ENCODE data around the gene LGALS4. TPM values are rescaled to one million over a fixed set of nuclear protein-coding genes. Genes with fewer than 3 reads are reported as not detected.
"Not testable (repeated sequence)": the region's sequence is repeated elsewhere in the genome, so short reads cannot be mapped to it uniquely, and the experiment has no call there.

LGALS4 gene, protein sequence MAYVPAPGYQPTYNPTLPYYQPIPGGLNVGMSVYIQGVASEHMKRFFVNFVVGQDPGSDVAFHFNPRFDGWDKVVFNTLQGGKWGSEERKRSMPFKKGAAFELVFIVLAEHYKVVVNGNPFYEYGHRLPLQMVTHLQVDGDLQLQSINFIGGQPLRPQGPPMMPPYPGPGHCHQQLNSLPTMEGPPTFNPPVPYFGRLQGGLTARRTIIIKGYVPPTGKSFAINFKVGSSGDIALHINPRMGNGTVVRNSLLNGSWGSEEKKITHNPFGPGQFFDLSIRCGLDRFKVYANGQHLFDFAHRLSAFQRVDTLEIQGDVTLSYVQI
- total RNA-seq: 1 to 10 TPM; 3.8 to 4.0 TPM

- Mint-ChIP-seq H3K27ac (no peak within 1 kb of the TSS), H3K36me3 (peaks cover 7% of the 10 kb centered on the region), H3K4me1 (no peaks in the 10 kb centered on the region), H3K27me3 (no peaks in the 10 kb centered on the region), H3K9me3 (no peaks in the 10 kb centered on the region), H3K4me3 (no peak within 1 kb of the TSS)
- ATAC-seq (ENCODE audit: low read depth): no peak
- POLR2A ChIA-PET: interaction anchor here (0.6 to 2.8 kb wide), 2 partner anchors 10 to 19 kb away, joined by 3 to 7 read pairs; partner anchors contain the start of gene ECH1
- DNase-seq: no peak
Observed at GRCh38 chr19:38812841-38813320, at the start of gene LGALS4. Gene LGALS4, minus strand, starts transcription at chr19:38812945. Its CDS starts 59 bp downstream, at chr19:38812886.

DNA sequence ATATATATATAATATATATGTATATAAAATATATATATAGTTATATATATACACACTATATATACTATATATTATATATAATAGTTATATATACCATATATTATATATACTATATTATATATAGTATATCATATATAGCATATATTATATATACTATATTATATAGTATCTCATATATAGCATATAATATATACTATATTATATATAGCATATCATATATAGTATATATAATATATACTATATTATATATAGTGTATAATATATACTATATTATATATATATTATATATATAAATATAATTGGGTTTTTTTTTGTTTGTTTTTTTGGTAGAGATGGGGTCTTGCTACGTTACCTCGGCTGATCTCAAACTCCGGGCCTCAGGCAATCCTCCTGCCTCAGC, 48.6 kb upstream of the LGALS4 start:
- no peak for ATAC-seq (ENCODE audit: low read depth)
- H3K4me1 Mint-ChIP-seq: peaks cover 48% of the 10 kb centered on the region

DNA sequence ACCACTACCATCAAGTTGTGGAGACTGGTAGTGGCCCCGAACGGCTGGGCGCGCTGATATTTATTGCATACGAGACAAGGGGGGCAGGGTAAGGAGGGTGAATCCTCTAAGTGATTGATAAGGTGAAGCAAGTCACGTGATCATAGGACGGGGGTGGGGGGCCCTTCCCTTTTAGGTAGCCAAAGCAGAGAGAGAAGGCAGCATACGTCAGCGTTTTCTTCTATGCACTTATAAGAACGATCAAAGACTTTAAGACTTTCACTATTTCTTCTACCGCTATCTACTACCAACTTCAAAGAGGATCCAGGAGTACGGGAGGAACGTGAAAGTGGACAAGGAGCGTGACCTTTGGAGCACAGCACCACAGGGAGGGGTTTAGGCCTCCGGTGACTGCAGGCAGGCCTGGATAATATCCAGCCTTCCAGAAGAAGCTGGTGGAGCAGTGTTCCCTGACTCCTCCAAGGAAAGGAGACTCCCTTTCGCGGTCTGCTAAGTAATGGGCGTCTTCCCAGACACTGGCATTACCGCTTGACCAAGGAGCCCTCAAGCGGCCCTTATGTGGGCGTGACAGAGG, 47.0 kb upstream of the LGALS4 start:
- H3K36me3 Mint-ChIP-seq; ATAC-seq (ENCODE audit: low read depth); H3K4me3 Mint-ChIP-seq; H3K27me3 Mint-ChIP-seq; H3K9me3 Mint-ChIP-seq; DNase-seq; H3K27ac Mint-ChIP-seq: not testable (repeated sequence)
- peaks cover 34% of the 10 kb centered on the region for H3K4me1 Mint-ChIP-seq
- POLR2A ChIA-PET: interaction anchor here (11.9 kb wide), 1 partner anchor 9 kb away, joined by 161 read pairs; the partner anchor contains the start of gene HNRNPL

More for the DNA sequence above, 48.6 kb upstream of the LGALS4 start:
- Mint-ChIP-seq H3K9me3 (no peaks in the 10 kb centered on the region), H3K27ac (no peak overlapping the region), H3K27me3 (no peaks in the 10 kb centered on the region), H3K4me3 (no peak overlapping the region), H3K36me3 (peaks cover 20% of the 10 kb centered on the region)
- DNase-seq: no peak
- POLR2A ChIA-PET: interaction anchor here (1.2 to 11.9 kb wide), 2 partner anchors 11 to 19 kb away, joined by 7 to 161 read pairs; partner anchors contain the start of gene HNRNPL

- no peaks in the 10 kb centered on the region for H3K9me3 Mint-ChIP-seq
- peak overlapping the region; percentile 91 for H3K27ac Mint-ChIP-seq
- H3K27me3 Mint-ChIP-seq: no peaks in the 10 kb centered on the region
- H3K4me1 Mint-ChIP-seq: peaks cover 35% of the 10 kb centered on the region
- peaks cover 3% of the 10 kb centered on the region for H3K36me3 Mint-ChIP-seq
- DNase-seq: no peak
- ATAC-seq (ENCODE audit: low read depth): no peak
- POLR2A ChIA-PET: interaction anchor here (1.0 to 2.0 kb wide), 7 partner anchors 8 to 549 kb away, joined by 3 to 9 read pairs (median 6); partner anchors contain the start of genes ACTN4 and RINL
- peak overlapping the region; percentile 84 for H3K4me3 Mint-ChIP-seq
Observed at GRCh38 chr19:38856813-38857212, 44.1 kb upstream of the LGALS4 start.

GRCh38 chr19:38855751-38856150, 43.0 kb upstream of the LGALS4 start:
- H3K4me3 Mint-ChIP-seq; DNase-seq; H3K27me3 Mint-ChIP-seq; H3K9me3 Mint-ChIP-seq; H3K27ac Mint-ChIP-seq; POLR2A ChIA-PET; ATAC-seq (ENCODE audit: low read depth); H3K36me3 Mint-ChIP-seq: not testable (repeated sequence)
- H3K4me1 Mint-ChIP-seq: peaks cover 39% of the 10 kb centered on the region

- H3K27ac Mint-ChIP-seq; ATAC-seq (ENCODE audit: low read depth); H3K36me3 Mint-ChIP-seq; POLR2A ChIA-PET; H3K4me3 Mint-ChIP-seq; H3K27me3 Mint-ChIP-seq; DNase-seq; H3K9me3 Mint-ChIP-seq: not testable (repeated sequence)
- H3K4me1 Mint-ChIP-seq: peaks cover 38% of the 10 kb centered on the region
Observed at GRCh38 chr19:38854961-38855360, 42.2 kb upstream of the LGALS4 start.

DNA sequence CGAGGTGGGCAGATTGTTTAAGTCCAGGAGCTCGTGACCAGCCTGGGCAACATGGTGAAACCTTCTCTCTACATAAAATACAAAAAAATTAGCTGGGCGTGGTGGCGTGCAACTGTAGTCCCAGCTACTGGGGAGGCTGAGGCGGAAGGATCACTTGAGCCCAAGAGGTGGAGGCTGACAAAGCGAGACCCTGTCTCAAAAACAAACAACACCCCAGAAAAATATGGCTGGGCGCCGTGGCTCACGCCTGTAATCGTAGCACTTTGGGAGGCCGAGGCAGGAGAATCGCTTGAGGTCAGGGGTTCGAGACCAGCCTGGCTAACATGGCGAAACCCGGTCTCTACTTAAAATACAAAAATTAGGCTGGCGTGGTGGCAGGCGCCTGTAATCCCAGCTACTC, 40.5 kb upstream of the LGALS4 start:
- POLR2A ChIA-PET: interaction anchor here (0.8 to 7.3 kb wide), 5 partner anchors 9 to 118 kb away, joined by 5 to 161 read pairs (median 20); partner anchors contain the start of gene RINL
- ATAC-seq (ENCODE audit: low read depth): no peak
- peak overlapping the region; percentile 88 for H3K4me3 Mint-ChIP-seq

GRCh38 chr19:38852231-38853044, 39.7 kb upstream of the LGALS4 start:
- no peaks in the 10 kb centered on the region for H3K9me3 Mint-ChIP-seq
- peaks cover 41% of the 10 kb centered on the region for H3K4me1 Mint-ChIP-seq
- H3K27ac Mint-ChIP-seq: peak overlapping the region; percentile 90
- H3K4me3 Mint-ChIP-seq: peak overlapping the region; percentile 88
- H3K27me3 Mint-ChIP-seq: no peaks in the 10 kb centered on the region
- peaks cover 19% of the 10 kb centered on the region for H3K36me3 Mint-ChIP-seq
- ATAC-seq (ENCODE audit: low read depth): no peak
- DNase-seq: peak; percentile 69
- POLR2A ChIA-PET: interaction anchor here (0.8 to 7.3 kb wide), 8 partner anchors 8 to 118 kb away, joined by 4 to 161 read pairs (median 5); partner anchors contain the start of genes MRPS12, NFKBIB, RINL and SARS2

More for the DNA sequence above, 40.5 kb upstream of the LGALS4 start:
- DNase-seq: no peak
- H3K27me3 Mint-ChIP-seq: no peaks in the 10 kb centered on the region
- peak overlapping the region; percentile 90 for H3K27ac Mint-ChIP-seq
- H3K4me1 Mint-ChIP-seq: peaks cover 43% of the 10 kb centered on the region
- H3K36me3 Mint-ChIP-seq: peaks cover 12% of the 10 kb centered on the region
- no peaks in the 10 kb centered on the region for H3K9me3 Mint-ChIP-seq

GRCh38 chr19:38851622-38852230, 39.0 kb upstream of the LGALS4 start:
- Mint-ChIP-seq H3K36me3 (peaks cover 22% of the 10 kb centered on the region), H3K27ac (peak overlapping the region; percentile 100), H3K4me1 (peaks cover 36% of the 10 kb centered on the region), H3K4me3 (peak overlapping the region; percentile 97), H3K27me3 (no peaks in the 10 kb centered on the region), H3K9me3 (no peaks in the 10 kb centered on the region)
- peak; percentile 92 for DNase-seq
- no peak for ATAC-seq (ENCODE audit: low read depth)
- POLR2A ChIA-PET: interaction anchor here (0.9 to 7.3 kb wide), 11 partner anchors 9 to 449 kb away, joined by 3 to 161 read pairs (median 4); partner anchors contain the start of genes ECH1, FAM98C, MRPS12 and NFKBIB

DNA sequence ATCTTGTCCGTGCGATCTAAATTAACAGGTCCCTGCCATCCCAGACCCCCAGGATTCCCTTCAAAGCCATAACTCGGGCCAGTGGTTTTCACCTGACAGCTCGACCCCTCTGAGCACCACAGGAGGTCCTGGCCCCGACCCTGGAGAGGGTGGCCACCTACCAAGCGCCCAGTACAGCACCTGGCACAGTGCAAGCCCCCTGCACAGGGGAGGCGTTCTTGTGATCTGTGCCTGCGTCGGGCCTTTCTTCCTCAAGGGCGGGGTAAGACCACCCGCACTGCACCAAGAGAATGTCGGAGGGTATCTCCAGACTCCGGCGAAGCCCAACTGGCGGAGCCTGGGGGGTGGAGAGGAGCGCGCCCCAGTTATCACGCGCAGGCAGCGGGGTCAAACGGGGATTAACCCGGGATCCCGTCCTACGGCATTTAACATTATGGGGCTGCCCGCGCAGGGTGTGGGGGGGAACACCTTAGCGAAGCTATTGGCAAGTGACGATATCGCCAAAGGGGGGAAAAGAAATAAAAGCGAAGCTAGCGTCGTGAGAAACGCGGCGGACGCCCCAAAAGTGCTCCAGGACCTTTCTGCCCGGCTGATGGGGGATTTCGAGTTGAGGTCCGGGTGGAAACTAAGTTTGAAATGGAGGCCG, 38.4 kb upstream of the LGALS4 start:
- no peaks in the 10 kb centered on the region for H3K9me3 Mint-ChIP-seq
- H3K4me1 Mint-ChIP-seq: peaks cover 32% of the 10 kb centered on the region
- ATAC-seq (ENCODE audit: low read depth): no peak
- H3K27ac Mint-ChIP-seq: peak overlapping the region; percentile 100
- H3K27me3 Mint-ChIP-seq: no peaks in the 10 kb centered on the region
- peak overlapping the region; percentile 97 for H3K4me3 Mint-ChIP-seq
- POLR2A ChIA-PET: interaction anchor here (0.8 to 7.3 kb wide), 13 partner anchors 9 to 448 kb away, joined by 3 to 161 read pairs (median 4); partner anchors contain the start of genes ECH1, EIF3K, FAM98C and MRPS12
- H3K36me3 Mint-ChIP-seq: peaks cover 21% of the 10 kb centered on the region
- DNase-seq: peak; percentile 64

- Mint-ChIP-seq H3K4me1 (peaks cover 36% of the 10 kb centered on the region), H3K36me3 (peaks cover 27% of the 10 kb centered on the region), H3K9me3 (no peaks in the 10 kb centered on the region), H3K27ac (peak overlapping the region; percentile 100), H3K27me3 (no peaks in the 10 kb centered on the region), H3K4me3 (peak overlapping the region; percentile 97)
- DNase-seq (peak; percentile 95), ATAC-seq (ENCODE audit: low read depth) (peak; percentile 82)
- POLR2A ChIA-PET: interaction anchor here (0.8 to 7.3 kb wide), 8 partner anchors 8 to 448 kb away, joined by 3 to 161 read pairs (median 6); partner anchors contain the start of genes ECH1, EIF3K, FAM98C and NFKBIB
Observed at GRCh38 chr19:38850436-38850975, 37.8 kb upstream of the LGALS4 start.
